Testis (tissue), 2 donors: Measurements from ENCODE around the gene ZNF205.

ENCODE experiments used
- CTCF ChIP-seq, 3 experiments: fragments of 450-650 bp in 2 of 3; fragments of 200-600 bp in 1 of 3; sonication (generic) in 1 of 3; IDR thresholded peaks; one replicate each; pipeline ENCODE4 v1.5.1; 2016 to 2019; ENCODE audit warnings: antibody characterized with exemption in 3 of 3, mild to moderate bottlenecking in 2 of 3, moderate library complexity in 1 of 3
- POLR2A ChIP-seq: fragments of 450-650 bp; IDR thresholded peaks from one replicate; pipeline ENCODE4 v1.6.1; 2017; ENCODE audit warnings: antibody characterized with exemption, mild to moderate bottlenecking, moderate library complexity

DNA sequence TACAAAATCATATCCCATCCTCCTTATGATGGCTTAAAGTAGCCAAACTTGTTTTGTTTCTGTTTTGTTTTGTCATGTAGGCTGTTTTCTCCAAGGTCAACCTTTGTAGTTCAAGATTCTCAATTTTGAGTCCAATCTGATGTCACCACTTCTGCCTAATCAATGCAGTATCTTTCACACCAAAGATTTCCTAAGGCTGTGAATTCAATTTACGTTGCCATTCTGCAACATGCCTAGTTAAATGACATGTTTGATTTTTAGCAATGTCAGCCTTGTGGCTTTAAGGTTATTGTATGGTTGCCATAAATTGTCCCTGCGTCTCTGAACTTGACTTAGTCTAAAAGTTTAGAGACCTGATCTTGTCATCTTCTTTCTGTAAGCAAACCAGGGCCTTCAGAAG lies 42.8 kb downstream of the ZNF205 start:
- TF ChIP-seq CTCF (IDR thresholded peaks at IDR 0.05) (no peak), POLR2A (no peak)
